HG02884 (cell line): ENCODE measurements around the gene PRRG4.

Experiments used
- ATAC-seq: cut with Tn5 transposase; IDR thresholded peaks from one replicate; pipeline ENCODE4 v1.9.1; 2021; ENCODE audit warnings: mild to moderate bottlenecking, moderate library complexity; ENCODE audit not compliant: unreplicated experiment

PRRG4 gene

GRCh38 chr11:32905028-32905667, 75.4 kb downstream of the PRRG4 start:
- ATAC-seq: no peak
